ENCODE data around the gene DDX1. TPM values are rescaled to one million over a fixed set of nuclear protein-coding genes. Genes with fewer than 3 reads are reported as not detected.

Gene DDX1
- total RNA-seq, 1 experiment from 2014 or later: 163 TPM

DNA sequence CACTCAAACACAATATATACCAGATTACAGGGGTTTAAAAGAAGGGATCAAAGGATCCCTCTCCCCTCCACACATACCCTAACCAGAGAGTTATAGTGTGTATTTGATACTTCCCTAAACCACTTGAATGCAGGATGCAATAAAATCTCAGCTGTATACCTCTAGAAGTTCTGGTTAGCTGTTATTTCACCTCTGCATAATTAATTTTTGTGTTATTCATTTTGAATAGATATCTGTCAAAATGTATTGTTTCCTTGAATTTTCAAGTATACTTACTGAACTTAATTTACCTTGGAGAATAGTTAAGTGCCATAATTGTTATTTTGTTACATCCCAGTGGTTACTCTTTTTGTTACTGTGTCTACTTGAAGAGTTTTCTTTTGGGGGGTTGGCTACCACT is 34.5 kb downstream of the DDX1 start:
- Mint-ChIP-seq H3K36me3 (ENCODE audit: insufficient read depth, unreplicated experiment) (peaks cover 90% of the 10 kb centered on the region), H3K9me3 (ENCODE audit: unreplicated experiment) (no peaks in the 10 kb centered on the region), H3K27me3 (ENCODE audit: insufficient read depth, unreplicated experiment) (no peaks in the 10 kb centered on the region), H3K27ac (ENCODE audit: unreplicated experiment) (no peak overlapping the region), H3K4me3 (ENCODE audit: unreplicated experiment) (no peak overlapping the region), H3K4me1 (ENCODE audit: low read depth, unreplicated experiment) (no peaks in the 10 kb centered on the region)
- TF ChIP-seq, protein P1, sequence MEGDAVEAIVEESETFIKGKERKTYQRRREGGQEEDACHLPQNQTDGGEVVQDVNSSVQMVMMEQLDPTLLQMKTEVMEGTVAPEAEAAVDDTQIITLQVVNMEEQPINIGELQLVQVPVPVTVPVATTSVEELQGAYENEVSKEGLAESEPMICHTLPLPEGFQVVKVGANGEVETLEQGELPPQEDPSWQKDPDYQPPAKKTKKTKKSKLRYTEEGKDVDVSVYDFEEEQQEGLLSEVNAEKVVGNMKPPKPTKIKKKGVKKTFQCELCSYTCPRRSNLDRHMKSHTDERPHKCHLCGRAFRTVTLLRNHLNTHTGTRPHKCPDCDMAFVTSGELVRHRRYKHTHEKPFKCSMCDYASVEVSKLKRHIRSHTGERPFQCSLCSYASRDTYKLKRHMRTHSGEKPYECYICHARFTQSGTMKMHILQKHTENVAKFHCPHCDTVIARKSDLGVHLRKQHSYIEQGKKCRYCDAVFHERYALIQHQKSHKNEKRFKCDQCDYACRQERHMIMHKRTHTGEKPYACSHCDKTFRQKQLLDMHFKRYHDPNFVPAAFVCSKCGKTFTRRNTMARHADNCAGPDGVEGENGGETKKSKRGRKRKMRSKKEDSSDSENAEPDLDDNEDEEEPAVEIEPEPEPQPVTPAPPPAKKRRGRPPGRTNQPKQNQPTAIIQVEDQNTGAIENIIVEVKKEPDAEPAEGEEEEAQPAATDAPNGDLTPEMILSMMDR (IDR thresholded peaks at IDR 0.05; ENCODE audit: insufficient read depth in 1 of 2, low read depth in 1 of 2, low read length in 1 of 2, severe bottlenecking in 1 of 2, unreplicated experiment in 1 of 2): no peak
- BruUV-seq (replicated peaks): no TSS peak
- Histone ChIP-seq H3K9me3 (no peaks in the 10 kb centered on the region; the same call in 1 of the 2 replicates), H3K36me3 (ENCODE audit: control insufficient read depth, insufficient read depth, low read length) (peaks cover 2% of the 10 kb centered on the region; the same call in 1 of the 2 replicates), H3K4me1 (no peaks in the 10 kb centered on the region), H3K27me3 (replicated peaks; ENCODE audit: control insufficient read depth, insufficient read depth, low read length) (no peaks in the 10 kb centered on the region), H3K4me3 (ENCODE audit: low read depth, low read length) (no peak overlapping the region)
- ChIA-PET CTCF (no interaction called here), POLR2A (no interaction called here)
- DNase-seq: no peak
- intact Hi-C loops (cut with micrococcal nuclease; ENCODE audit: unreplicated experiment): no loop called here

DNA sequence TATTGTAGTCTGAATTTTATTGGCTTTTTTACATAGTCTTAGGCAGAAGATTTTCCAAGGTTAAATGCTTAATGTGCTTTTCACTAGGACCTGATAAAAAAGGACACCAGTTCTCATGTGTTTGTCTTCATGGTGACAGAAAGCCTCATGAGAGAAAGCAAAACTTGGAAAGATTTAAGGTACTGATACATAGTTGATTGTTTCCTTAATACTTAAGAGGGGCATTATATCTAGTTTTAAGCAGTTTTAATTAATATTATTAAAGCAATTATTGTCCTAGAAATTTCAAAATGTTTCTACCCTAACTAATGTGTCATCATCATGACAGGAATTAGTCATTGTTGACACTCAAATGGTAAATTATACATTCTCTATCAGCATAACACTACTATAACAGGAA is 35.3 kb downstream of the DDX1 start:
- H3K36me3 Mint-ChIP-seq (ENCODE audit: insufficient read depth, unreplicated experiment): peaks cover 90% of the 10 kb centered on the region
- BruUV-seq (replicated peaks): no TSS peak

DNA sequence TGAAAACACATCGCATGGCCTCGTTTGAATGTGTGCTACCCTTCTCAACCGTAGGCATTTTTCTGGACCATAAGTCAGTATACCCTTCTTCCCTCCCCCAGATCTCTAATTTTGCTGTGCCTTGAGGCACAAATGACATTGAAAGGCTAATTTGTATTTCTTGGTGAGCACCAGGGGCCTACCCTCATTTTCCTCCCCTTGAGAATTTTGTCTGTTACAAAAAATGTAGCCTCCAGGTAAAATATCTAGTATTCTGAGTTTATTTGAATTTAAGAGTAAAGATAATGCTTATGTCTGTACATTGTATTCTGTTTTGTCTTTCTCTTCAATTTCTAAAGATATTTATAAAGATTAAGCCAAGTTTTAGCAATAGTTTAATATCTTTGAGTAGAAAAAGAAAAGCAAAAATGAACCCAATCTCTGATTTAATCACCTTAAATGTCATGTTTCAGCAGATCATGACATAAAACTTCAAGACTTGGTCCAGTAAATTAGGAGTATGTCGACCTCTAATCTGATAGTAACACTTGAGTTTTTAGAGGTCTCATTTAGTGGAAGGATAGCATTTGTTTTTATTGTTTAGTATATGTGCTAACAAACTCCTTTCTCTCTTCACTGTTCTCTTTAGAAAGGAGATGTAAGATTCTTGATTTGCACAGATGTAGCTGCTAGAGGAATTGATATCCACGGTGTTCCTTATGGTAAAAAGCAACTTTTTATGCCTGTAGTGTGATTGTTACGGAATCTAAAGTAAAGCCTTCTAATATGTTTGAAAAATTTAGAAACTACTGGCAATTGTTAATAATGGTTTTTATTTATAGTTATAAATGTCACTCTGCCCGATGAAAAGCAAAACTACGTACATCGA is 36.4 kb downstream of the DDX1 start:
- no peaks in the 10 kb centered on the region; the same call in 1 of the 2 replicates for H3K9me3 ChIP-seq
- no peak for DNase-seq
- no peaks in the 10 kb centered on the region for H3K9me3 Mint-ChIP-seq (ENCODE audit: unreplicated experiment)
- intact Hi-C loops (cut with micrococcal nuclease; ENCODE audit: unreplicated experiment): no loop called here
- H3K27me3 Mint-ChIP-seq (ENCODE audit: insufficient read depth, unreplicated experiment): no peaks in the 10 kb centered on the region
- no peak overlapping the region for H3K4me3 ChIP-seq (ENCODE audit: low read depth, low read length)
- no peak overlapping the region for H3K4me3 Mint-ChIP-seq (ENCODE audit: unreplicated experiment)
- no peaks in the 10 kb centered on the region for H3K4me1 Mint-ChIP-seq (ENCODE audit: low read depth, unreplicated experiment)
- CTCF ChIA-PET: no interaction called here
- H3K4me1 ChIP-seq: peaks cover 3% of the 10 kb centered on the region; the same call in 1 of the 2 replicates
- BruUV-seq (replicated peaks): no TSS peak
- H3K36me3 Mint-ChIP-seq (ENCODE audit: insufficient read depth, unreplicated experiment): peaks cover 88% of the 10 kb centered on the region
- POLR2A ChIA-PET: no interaction called here
- TF ChIP-seq, protein P1 (IDR thresholded peaks at IDR 0.05; ENCODE audit: insufficient read depth in 1 of 2, low read depth in 1 of 2, low read length in 1 of 2, severe bottlenecking in 1 of 2, unreplicated experiment in 1 of 2): no peak
- no peak overlapping the region for H3K27ac Mint-ChIP-seq (ENCODE audit: unreplicated experiment)
- no peaks in the 10 kb centered on the region for H3K27me3 ChIP-seq (replicated peaks; ENCODE audit: control insufficient read depth, insufficient read depth, low read length)
- peaks cover 2% of the 10 kb centered on the region; the same call in 1 of the 2 replicates for H3K36me3 ChIP-seq (ENCODE audit: control insufficient read depth, insufficient read depth, low read length)

More for the DNA sequence above, 35.3 kb downstream of the DDX1 start:
- H3K4me3 ChIP-seq (ENCODE audit: low read depth, low read length): no peak overlapping the region
- H3K9me3 Mint-ChIP-seq (ENCODE audit: unreplicated experiment): no peaks in the 10 kb centered on the region
- intact Hi-C loops (cut with micrococcal nuclease; ENCODE audit: unreplicated experiment): no loop called here
- POLR2A ChIA-PET: no interaction called here
- H3K36me3 ChIP-seq (ENCODE audit: control insufficient read depth, insufficient read depth, low read length): peaks cover 2% of the 10 kb centered on the region; the same call in 1 of the 2 replicates
- H3K27me3 Mint-ChIP-seq (ENCODE audit: insufficient read depth, unreplicated experiment): no peaks in the 10 kb centered on the region
- no peak overlapping the region for H3K27ac Mint-ChIP-seq (ENCODE audit: unreplicated experiment)
- H3K27me3 ChIP-seq (replicated peaks; ENCODE audit: control insufficient read depth, insufficient read depth, low read length): no peaks in the 10 kb centered on the region
- no peaks in the 10 kb centered on the region; the same call in 1 of the 2 replicates for H3K9me3 ChIP-seq
- H3K4me3 Mint-ChIP-seq (ENCODE audit: unreplicated experiment): no peak overlapping the region
- CTCF ChIA-PET: no interaction called here
- TF ChIP-seq, protein P1 (IDR thresholded peaks at IDR 0.05; ENCODE audit: insufficient read depth in 1 of 2, low read depth in 1 of 2, low read length in 1 of 2, severe bottlenecking in 1 of 2, unreplicated experiment in 1 of 2): no peak
- no peaks in the 10 kb centered on the region for H3K4me1 ChIP-seq
- H3K4me1 Mint-ChIP-seq (ENCODE audit: low read depth, unreplicated experiment): no peaks in the 10 kb centered on the region
- DNase-seq: no peak

Data from Caco-2 (cell line).